Fibroblast of skin of right biceps (primary cell): ENCODE measurements around the gene LIMS1.
"Not testable (repeated sequence)": the region's sequence is repeated elsewhere in the genome, so short reads cannot be mapped to it uniquely, and the experiment has no call there.

Experiments used
- DNase-seq: peaks from one replicate; pipeline ENCODE4 v3.0.0-alpha.2; 2013

Gene LIMS1, protein sequence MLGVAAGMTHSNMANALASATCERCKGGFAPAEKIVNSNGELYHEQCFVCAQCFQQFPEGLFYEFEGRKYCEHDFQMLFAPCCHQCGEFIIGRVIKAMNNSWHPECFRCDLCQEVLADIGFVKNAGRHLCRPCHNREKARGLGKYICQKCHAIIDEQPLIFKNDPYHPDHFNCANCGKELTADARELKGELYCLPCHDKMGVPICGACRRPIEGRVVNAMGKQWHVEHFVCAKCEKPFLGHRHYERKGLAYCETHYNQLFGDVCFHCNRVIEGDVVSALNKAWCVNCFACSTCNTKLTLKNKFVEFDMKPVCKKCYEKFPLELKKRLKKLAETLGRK

DNA sequence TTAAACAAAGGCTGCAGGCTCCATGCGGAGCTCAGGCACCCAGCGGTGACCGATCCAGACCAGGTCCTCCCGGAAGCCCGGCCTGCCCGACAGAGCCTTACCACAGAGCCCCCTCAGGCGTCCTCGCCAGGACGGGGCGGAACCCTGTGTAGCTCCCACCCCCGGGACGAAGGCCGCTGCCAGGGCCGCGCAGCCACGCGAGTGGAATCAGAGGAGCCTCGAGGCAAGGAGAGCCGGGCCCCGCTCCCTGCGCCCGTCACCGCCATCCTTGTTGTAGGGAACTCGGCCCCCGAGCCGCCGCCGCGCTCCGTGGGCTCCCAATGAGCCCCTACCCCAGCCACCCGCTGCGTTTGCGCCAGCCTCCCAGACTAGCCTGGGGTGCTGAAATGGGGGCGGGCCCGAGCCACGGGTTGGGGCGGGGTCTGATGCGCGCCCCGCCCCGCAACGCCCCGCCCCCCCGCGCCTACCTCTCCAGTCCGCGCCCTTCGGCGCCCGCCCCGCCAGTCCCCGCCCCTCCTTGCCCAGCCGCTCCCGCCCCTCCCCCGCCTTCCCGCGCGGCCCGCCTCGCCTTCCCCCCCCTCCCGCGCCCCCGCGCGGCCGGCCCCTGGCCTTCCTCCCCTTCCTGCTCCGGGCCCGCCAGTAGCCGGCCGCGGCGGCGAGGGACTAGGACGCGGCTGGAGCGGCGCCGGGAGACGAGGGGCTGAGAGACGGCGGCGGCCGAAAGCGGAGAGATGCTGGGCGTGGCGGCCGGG is at the start of gene LIMS1:
Gene LIMS1 (plus strand): TSS at position 639 of the 752 bp plus-strand sequence. CDS start 93 bp downstream, at position 732.
- DNase-seq, result peak; percentile 89

DNA sequence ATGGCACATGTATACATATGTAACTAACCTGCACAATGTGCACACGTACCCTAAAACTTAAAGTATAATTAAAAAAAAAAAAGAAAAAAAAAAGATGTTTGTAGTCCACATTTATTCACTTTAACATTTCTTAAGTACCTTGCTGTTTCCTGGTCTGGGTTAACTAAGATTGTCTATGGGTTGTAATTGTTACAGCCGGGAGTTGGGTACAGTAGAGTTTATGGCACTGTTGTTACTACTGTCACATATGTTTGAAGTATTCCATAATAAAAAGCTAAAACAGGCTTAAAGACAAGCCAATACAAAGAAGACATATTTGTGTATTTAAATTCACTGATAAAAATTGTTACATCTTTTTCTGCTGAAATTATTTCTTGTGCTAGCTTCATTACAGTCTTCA is 49.0 kb upstream of the LIMS1 start:
- no peak for DNase-seq

DNA sequence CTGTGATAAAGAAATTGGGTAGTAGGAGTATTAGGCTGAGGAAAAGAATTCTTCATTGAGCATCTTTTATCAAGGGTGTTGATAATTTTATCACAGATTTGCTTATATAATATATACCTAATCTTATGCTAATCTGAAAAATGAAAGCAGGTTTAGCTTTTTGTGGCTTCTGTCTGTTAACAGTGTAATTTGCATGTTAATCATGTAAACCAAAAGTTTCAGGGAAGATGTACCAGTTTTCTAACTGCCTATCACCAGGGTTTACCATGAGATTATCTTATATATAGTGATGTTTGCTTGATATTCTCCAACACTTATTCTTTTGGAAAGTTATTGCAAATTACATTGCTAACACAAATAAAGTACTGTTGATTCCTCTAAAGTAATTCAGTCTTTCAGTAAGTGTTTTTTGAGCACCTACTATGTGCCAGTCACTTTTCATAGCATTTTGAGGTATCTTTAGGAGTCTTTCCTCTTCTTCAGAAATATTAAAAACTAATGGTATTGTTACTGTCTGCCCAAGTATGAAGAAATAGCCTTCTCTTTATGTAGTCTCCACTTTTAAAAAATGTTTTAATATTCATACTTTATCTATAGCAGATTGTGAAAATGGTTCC is 43.7 kb upstream of the LIMS1 start:
- DNase-seq, result no peak

DNA sequence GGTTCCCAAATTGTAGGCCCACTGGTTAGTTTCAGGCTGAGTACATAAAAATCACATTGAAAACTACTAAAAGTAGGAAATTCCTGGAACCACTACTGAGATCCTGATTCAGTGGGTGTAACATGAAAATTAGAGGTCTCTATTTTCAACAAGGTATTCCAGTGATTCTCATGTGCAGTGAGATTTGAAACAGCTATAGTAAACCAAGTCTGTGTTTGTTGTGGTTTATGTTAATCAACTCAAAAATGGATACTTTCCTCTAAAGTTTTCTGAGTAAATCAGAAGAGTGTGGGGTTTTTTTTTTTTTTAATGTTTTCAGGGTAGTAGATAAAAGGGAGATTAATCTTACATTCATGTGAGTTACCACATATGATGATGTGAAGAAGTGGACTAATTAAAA is 42.4 kb upstream of the LIMS1 start:
- no peak for DNase-seq

DNA sequence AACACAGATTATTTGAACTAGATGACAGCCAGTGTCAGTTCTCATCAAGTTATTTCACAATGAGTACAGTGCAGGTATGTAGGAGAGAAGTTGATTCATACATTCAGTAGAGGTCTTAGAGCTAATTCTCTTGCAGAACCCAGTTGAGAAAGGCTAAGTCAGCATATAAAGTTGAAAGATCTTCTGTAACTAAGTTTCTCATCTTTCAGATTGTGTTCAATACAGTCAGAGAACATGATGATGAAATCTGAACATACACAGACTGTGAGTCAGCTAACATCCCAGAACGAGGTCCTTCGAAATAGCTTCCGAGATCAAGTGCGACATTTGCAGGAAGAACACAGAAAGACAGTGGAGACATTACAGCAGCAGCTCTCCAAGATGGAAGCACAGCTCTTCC is 41.9 kb upstream of the LIMS1 start:
- peak; percentile 90 for DNase-seq

DNA sequence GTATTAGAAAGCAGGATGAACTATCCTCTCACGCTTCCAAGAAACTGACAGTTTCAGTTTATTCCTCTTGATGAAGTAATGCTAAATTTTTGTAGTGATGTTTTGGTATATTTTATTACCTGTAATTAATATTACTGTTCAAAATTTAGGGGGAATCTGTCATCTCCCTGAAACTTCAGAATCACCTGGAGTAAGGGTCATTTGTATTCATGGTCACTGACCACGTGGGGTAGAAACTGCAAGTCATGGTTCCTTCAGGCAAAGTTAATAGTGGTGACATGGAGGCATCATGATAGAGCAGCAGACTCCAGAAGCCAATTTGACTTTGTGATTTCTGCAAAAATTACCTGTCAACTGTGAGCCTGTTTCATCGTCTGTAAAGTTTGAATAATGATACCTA is 38.1 kb upstream of the LIMS1 start:
- DNase-seq, result not testable (repeated sequence)

DNA sequence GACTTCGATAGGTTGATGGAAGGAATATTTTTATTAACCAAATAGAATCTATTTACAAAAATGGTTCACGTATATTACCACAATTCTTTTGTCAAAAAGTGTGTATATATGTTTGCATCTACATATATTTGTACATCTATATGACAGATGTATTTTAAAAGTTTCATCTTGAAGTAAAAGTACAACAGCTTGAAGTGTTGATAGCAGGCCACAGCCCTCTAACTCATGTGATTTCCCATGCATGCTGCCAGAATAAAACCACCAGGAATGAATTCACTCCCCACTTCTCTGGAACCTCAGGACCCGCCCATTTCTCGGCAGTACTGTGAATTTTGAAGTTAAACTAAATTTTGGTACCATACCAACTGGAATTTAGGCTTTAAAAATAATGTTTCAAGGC is 26.6 kb upstream of the LIMS1 start:
- not testable (repeated sequence) for DNase-seq

DNA sequence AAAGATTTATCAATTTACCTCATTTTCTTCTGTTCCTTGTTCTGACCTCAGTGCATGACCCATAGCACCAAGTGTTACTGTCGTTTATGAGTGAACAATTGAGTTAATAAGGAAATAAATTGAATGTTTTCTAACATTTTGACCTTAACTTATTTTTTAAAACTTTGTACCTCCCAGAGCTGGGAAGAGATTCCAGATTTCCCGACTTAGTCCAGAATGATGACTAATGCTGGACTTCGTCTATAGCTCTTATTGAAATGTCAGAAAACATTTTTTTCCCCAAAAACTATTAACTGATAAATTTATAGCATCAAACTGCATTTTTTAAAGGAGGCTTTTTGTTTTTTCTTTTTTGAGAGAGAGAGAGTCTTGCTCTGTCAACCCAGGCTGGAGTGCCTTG is 21.8 kb upstream of the LIMS1 start:
- DNase-seq, result not testable (repeated sequence)

DNA sequence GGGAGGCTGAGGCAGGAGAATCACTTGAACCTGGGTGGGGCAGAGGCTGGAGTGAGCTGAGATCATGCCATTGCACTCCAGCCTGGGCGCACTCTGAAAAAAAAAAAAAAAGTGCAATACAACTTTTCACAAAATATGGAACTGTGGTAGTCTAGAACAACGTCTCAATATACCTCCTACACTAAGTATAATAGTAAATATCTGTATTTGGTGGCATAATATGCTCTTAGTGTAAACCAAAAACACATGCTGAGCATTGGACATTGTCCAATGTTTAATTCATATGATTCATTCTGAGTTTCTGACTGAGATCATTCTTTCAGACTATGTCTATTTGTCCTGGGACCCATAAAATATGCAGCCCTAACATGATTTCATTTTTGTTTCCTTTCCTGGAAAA is 19.8 kb upstream of the LIMS1 start:
- peak; percentile 4 for DNase-seq

DNA sequence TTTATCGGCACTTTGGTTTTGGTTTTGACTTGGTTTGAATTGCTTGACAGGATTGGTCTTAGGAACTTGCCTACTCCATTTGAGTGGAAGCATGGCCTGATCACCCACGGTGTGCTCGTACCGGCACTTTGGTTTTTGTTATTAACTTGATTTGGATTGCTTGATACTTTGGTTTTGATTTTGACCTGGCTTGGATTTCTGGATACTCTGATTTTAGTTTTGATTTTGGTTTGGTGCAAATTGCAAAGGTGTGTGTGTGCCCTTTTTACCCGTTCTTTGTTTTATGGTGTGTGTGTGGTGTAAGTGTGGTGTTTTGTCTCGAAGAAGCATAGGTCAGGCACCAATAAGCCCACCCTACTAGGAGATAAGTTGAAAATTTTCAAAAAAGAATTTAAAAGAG is 9.6 kb upstream of the LIMS1 start:
- DNase-seq, result not testable (repeated sequence)

DNA sequence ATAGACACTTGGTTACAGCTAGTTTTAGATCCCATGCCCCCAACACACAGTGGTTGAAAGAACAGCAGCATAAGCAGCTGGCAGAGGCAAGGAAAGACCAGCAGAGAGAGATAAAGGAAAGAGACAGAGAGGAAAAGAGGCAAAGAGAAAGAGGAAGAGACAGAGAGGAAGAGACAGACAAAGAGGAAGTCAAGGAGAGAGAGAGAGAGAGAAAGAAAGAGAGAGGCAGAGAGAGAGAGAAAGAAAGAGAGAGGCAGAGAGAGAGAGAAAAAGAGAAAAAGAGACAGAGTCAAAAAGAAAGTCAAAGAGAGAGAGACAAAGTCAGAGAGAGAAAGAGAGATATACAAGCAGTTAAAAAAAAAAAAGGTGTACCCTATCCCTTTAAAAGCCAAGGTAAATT is 9.0 kb upstream of the LIMS1 start:
- not testable (repeated sequence) for DNase-seq

DNA sequence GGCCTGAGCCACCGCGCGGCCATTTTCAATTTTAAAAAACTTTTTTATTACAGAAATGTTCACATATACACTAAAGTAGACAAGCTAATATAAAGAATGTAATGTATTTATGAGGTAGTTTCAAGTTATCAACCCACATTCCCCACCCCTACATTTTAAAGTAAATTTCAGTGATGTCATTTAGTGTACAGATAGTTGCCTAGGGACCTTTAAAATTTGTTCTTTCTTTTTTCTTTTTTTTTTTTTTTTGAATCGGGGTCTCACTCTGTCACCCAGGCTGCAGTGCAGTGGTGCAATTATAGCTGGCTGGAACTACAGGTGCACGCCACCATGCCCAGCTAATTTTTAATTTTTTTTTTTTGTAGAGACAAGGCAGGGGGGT is 2.6 kb upstream of the LIMS1 start:
- DNase-seq, result no peak

DNA sequence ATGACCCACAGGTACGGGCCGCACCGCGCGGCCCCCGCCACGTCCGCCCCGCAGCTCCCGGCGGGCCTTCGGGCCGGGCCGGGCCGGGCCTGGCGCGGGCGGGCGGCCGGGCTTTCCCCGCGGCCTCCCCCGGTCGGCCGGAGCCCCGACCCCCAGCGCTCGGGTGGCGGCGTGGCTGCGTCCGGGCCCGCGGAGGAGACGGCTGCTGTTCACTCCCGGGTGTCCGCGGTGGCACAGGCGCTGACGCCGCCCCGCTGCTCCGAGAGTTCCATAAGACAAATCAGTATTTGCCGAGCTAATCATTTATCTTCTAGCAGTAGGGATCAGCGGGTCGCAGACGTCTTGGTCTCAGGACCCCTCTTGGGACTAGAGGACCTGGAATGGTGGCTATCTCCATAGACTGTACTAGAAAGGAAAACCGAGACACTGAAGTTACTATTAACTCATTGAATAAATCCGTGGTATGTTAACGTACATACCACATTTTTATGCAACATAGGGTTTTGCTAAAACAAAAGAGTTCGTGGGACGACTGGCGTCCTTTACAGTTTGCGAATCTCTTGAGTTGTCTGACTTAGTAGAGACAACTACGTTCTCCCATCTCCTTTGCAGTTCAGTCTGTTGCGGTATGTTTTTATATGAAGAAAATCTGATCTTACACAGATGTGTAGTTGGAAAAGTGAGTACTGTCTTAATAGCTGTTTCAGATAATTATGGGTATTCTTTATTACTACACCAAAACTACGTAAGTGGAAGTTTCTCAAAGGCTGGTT is 500 bp downstream of the LIMS1 start:
- peak; percentile 41 for DNase-seq

DNA sequence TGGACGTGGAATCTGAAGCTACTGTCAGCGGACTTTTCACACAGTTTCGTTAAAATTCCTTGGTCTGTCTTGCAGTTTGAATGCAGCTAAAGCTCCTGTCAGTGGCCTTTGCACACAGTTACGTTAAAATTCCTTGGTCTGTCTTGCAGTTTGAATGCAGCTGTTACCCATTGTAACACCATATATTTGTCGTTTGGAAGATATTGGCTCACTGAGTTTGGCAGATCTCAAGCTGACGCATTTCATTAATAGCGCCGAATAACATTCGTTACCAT is 1.0 kb downstream of the LIMS1 start:
- DNase-seq, result peak; percentile 37

DNA sequence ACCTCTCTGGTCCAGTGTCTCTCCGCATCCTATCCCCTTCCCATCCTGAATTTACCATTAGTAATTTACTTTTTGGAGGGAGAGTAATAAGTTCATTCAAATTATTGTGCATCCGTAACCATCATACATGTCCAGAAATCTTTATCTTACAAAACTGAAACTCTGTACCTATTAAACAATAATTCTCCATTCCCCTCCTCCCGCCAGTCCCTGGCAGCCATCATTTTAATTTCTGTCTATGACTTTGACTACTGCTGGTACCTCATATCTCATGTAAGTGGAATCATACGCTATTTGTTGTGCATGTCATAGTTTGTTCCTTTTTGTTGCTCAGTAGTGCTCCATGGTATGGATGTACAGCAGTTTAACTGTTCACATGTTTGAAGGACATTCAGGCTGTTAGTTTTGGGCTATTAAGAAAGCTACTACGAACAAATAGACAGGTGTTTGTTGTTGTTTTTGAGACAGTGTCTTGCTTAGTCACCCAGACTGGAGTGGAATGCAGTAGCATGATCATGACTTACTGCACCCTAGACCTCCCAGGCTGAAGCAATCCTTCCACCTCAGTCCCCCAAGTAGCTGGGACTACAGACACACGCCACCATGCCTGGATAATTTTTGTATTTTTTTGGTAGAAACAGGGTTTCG is 2.0 kb downstream of the LIMS1 start:
- DNase-seq, result peak; percentile 62

DNA sequence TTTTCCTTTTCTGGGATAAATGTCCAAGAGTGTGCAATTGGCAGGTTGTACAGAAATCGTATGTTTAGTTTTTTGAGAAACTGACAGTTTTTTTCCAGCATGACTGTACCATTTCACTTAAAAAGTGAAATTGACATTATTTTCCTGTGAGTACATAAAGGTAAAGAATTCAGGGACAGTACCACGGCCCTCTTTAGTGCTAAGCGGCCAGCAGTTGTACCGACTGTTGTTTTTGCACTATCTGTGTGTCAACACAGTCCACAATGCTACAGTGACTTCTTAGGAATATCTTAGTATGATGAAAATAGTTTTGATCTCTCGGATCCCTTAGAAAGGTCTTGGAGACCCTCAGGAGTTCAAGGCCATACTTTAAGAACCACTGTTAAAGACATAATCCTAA is 2.6 kb downstream of the LIMS1 start:
- DNase-seq, result no peak

DNA sequence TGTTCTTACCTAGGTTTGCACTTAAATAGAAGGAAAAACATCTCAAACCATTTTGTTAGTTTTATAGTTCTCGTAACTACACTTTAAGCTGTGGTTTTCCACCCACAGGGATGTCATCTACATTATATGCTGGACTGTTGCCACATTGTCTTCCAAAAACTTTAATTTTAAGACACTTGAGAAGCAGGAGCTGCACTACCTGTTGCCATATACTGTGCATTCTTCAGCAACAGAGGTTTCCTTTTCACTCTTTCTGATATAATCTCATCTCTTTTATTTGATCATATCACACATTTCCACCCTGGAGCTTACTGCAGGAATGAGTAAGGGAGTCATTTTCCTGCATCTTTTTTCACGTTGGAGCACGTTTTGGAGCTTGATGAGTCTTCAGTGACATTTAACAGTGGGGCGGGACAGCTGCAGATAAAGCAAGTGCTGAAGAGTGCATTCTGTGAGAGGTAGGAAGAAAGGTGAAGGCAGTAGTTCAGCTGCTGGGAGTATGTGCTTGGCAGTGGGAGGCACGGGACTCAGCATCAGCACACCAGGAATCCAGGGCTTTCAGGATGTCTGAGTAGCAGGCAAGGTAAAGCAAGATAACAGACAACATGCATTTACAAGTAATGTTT is 3.8 kb downstream of the LIMS1 start:
- no peak for DNase-seq

DNA sequence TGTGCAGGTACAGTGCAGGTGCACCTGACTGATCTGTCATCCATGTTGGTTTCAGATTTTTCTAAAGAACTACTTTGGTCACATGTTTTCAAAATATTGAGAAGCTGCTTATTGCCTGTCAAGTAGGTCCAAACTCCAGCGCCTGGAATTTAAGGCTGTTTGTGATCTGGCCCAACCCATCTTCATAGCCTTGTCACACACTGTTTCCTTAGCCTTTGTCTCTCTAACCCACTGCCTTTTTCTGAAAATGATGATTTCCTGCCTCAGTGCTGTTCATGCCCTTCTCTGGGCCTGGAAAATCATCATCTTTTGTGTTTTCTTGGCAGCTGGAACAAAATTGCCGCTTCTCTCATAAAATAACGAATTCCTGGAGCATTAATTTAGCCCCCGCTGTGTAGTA is 7.2 kb downstream of the LIMS1 start:
- no peak for DNase-seq

DNA sequence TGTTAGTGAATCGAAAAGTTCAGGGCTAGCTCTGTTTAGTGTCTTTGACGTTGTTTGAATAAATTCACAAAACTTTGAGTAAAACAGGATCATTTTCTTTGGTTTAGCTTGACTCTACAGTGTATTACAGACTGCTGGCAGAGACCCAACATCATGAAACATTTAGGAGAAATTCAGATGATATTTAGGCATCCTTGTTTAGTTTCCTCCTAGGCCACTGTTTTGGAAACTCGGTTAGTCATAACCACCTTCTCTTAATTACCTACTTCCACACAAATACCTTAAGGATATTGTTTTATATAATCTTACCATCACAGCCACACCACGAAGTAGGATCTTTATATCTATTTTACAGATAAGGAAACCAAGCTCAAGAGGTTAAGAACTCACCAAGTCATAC is 7.8 kb downstream of the LIMS1 start:
- peak; percentile 79 for DNase-seq

DNA sequence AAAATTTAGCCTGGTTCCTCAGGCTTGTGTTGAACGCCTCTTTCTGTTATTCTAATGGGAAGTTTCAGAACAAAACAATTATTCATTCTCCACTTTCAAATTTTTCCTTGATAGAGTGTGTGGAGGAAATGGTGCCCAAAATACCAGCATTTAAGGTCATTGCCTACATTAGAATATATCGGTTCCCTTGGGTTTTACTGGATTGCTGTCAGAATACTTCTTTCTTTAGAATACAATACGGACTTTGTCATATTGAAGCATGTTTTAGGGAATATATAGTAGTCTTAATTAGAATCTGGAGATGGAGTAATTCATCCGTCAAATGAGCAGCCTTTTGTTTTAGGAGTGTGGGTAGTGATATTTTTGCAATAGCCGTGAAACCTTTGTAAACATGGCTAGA is 13.3 kb downstream of the LIMS1 start:
- no peak for DNase-seq

DNA sequence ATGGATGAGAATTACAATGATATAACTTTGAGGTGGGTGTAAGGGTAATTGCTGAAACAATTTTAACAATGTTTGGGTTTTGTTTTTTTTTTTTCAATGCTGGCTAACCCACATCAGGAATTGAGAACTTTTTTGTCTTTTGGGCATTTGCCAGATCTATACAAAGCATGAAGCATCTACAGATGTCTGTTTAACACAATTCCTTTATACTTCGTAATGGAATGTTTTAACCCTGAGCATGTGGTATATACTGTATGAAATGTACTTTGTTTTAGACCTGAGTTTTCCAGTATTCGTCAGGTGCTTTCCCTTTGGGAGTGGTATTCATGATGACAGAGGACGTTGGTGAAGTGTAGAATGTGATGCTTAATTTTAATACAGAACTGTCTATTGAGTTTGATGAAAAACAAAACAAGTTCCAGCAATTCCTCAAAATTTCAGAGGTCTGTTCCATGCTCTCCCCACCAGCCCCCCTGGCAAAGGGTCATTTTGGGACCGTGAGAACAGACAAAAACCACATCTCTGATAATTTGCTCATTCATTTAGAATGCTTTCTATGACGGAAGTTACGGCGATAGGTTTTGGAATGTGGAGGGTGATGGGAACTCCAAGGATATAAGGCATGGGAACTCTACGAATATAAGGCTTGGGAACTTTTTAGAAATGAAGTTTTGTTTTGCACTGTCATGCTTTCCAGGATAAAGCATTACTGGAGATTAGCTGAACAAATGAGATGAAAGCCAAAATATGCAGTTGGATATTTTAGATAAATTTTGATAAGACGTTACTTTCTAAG is 14.1 kb downstream of the LIMS1 start:
- DNase-seq, result peak; percentile 81

DNA sequence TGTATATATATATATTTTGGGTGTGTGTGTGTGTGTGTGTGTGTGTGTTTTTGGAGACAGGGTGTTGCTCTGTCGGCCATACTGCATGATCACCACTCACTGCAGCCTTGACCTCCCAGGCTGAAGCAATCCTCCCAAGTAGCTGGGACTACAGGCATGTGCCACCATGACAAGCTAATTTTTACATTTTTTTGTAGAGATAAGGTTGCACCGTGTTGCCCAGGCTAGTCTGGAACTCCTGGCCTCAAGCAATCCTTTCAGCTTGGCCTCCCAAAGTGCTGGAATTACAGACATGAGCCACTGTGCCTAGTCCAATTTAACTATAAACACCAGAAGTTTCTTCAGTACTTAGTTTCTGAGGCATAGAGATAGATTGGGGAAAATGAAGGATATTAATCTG is 18.3 kb downstream of the LIMS1 start:
- no peak for DNase-seq
